BLaER1 (cell line): Measurements from ENCODE around the gene SOHLH1.
A peak's percentile ranks its signal among the peaks of the same experiment; 100 is the strongest.

ENCODE experiments used
- H3K27ac ChIP-seq: shearing (Covaris generic); formaldehyde crosslinking; 2 replicates; pipeline ENCODE4 v1.8.1; 2022
- H3K27me3 ChIP-seq: shearing (Covaris generic); formaldehyde crosslinking; 2 replicates; pipeline ENCODE4 v1.8.1; 2022
- H3K36me3 ChIP-seq: shearing (Covaris generic); formaldehyde crosslinking; 2 replicates; pipeline ENCODE4 v1.8.1; 2022
- H3K4me1 ChIP-seq: shearing (Covaris generic); formaldehyde crosslinking; 2 replicates; pipeline ENCODE4 v1.8.1; 2022
- H3K4me2 ChIP-seq: shearing (Covaris generic); formaldehyde crosslinking; 2 replicates; pipeline ENCODE4 v1.8.1; 2022
- H3K4me3 ChIP-seq: shearing (Covaris generic); formaldehyde crosslinking; 2 replicates; pipeline ENCODE4 v1.8.1; 2022
- H3K9ac ChIP-seq: shearing (Covaris generic); formaldehyde crosslinking; 2 replicates; pipeline ENCODE4 v1.8.1; 2022
- H3K9me3 ChIP-seq: shearing (Covaris generic); formaldehyde crosslinking; 2 replicates; pipeline ENCODE4 v1.8.1; 2022
- H4K20me1 ChIP-seq: shearing (Covaris generic); formaldehyde crosslinking; 2 replicates; pipeline ENCODE4 v1.8.1; 2022
- Cebpa-rat ChIP-seq: shearing (Covaris generic); IDR thresholded peaks from 2 replicates; pipeline ENCODE4 v1.8.1; 2022

Gene SOHLH1

DNA sequence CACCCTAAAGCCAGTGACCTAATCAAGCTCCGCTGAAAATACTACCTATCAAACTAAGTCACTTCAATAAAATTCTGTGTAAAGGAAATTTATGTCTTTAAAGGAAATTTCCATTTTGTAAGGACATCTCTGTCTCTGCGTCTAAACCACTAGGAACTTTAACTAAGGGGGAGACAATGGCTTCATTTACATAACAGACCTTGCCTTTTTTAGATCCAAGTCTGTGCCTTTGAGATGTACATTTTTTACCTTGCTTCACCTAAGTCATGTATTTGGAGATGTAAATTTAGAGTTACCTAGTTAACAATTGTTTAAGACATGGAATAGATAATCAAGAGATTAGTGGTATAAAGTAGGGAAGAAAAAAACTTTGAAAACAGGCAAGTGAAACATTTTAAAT, 49.8 kb downstream of the SOHLH1 start:
- H3K4me3 ChIP-seq = no peak overlapping the region

DNA sequence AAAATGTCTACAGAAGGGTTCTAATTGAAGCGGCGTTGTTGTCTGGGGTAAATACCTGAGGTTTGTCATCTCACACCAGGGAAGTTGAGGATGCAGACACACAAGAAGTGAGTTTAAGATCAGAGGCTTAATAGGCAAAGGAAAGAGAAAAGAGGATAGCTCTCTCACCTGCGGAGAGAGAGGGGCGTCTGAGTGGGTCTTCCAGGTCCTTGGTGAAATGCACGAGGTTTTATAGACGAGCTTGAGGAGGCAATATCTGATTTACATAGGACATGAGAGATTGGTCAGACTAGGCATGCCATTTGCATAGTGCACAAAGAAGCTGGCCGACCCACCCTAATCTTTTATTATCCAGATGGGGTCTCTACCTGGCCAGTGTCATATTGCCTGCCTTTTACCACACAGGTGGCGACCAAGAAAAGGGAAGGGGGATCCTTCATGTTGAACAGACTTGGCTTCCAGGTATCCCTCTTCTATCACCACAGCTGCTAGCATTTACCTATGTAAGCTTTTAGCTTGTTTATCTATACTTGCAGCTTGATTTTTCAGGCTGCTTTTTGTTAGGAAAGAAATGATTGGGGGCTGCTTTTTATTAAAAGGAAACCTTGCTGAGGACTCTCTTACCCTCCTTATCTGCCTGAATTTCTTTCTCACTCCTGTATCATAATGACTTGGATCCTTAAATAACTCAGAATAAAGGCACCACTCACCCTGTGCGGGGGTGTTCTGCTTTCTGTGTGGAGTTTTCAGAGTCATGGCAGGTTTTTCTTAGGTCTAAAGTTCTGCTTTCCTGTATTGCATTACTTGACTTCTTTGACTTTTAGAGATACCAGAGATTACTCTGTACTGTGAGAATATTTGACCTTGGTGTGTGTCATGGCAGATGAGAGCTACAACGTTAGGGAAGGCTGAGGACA, 50.5 kb downstream of the SOHLH1 start:
- Histone ChIP-seq H3K4me1 (no peaks in the 10 kb centered on the region), H3K36me3 (no peaks in the 10 kb centered on the region), H3K9ac (no peak overlapping the region), H4K20me1 (no peaks in the 10 kb centered on the region), H3K27ac (no peak overlapping the region), H3K27me3 (no peaks in the 10 kb centered on the region), H3K9me3 (peaks cover 96% of the 10 kb centered on the region), H3K4me3 (no peak overlapping the region), H3K4me2 (no peak overlapping the region)
- TF ChIP-seq Cebpa-rat = no peak

More for the DNA sequence above, 49.8 kb downstream of the SOHLH1 start:
- H3K9ac ChIP-seq = no peak overlapping the region
- H3K9me3 ChIP-seq = peaks cover 96% of the 10 kb centered on the region
- no peak overlapping the region for H3K4me2 ChIP-seq
- no peaks in the 10 kb centered on the region for H3K36me3 ChIP-seq
- H4K20me1 ChIP-seq = no peaks in the 10 kb centered on the region
- H3K27ac ChIP-seq = no peak overlapping the region
- H3K4me1 ChIP-seq = no peaks in the 10 kb centered on the region
- no peaks in the 10 kb centered on the region for H3K27me3 ChIP-seq
- no peak for TF ChIP-seq Cebpa-rat

DNA sequence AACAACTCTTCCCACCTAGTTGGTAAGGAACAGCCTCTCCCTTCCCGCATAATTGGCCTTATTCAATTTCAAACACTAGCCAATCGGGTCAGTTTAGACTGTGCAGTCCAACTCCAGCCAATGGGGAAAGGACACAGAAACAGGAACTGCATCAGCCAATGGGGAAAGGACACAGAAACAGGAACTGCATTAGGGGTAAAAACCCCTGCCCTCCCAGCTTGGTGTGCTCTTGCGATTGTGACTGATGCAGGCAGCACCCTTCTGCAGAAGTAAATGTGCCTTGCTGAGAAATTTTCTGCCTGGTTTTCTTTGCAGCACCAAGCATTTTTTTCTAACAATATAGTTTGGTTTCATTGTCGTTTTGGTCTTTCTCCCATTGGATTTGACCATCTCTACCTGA, 51.4 kb downstream of the SOHLH1 start:
- peaks cover 92% of the 10 kb centered on the region for H3K9me3 ChIP-seq
- no peak overlapping the region for H3K4me2 ChIP-seq
- 0 out of 2 replicates have a peak, but pooled peaks cover 2% of the 10 kb centered on the region for H3K4me1 ChIP-seq
- H3K9ac ChIP-seq = no peak overlapping the region
- no peaks in the 10 kb centered on the region for H3K36me3 ChIP-seq
- 0 out of 2 replicates have a peak overlapping the region, but pooled peaks have one; percentile 8 for H3K4me3 ChIP-seq
- no peaks in the 10 kb centered on the region for H3K27me3 ChIP-seq
- H4K20me1 ChIP-seq = no peaks in the 10 kb centered on the region
- no peak for TF ChIP-seq Cebpa-rat
- H3K27ac ChIP-seq = no peak overlapping the region

DNA sequence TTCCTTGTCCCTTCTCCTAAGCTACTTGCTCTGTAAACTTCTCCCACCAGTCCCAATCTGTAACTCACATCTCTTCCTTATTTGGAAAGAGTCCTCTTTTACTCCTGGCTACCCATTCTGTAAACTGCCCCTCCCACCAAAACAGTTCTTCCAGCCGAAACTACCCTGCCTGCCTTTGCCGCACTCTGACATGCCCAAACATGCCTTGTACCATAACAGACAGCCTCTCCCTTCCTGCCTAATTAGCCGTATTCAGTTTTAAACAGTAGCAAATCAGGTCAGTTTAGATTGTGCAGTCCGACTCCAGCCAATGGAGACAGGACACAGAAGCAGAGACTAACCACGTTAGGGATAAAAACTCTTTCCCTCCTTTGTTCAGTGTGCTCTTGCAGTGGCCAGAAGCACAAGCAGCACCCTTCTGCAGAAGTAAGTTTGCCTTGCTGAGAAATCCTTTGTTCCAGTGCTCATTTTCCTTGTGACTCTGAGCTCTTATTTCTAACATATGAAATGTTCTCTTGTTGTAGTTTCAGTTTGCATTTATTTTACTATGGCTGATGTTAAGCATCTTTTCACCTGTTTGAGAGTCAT, 54.6 kb downstream of the SOHLH1 start:
- H3K4me2 ChIP-seq = no peak overlapping the region
- TF ChIP-seq Cebpa-rat = no peak
- H3K4me3 ChIP-seq = no peak overlapping the region
- H4K20me1 ChIP-seq = no peaks in the 10 kb centered on the region
- H3K4me1 ChIP-seq = 0 out of 2 replicates have a peak, but pooled peaks cover 4% of the 10 kb centered on the region
- no peak overlapping the region for H3K9ac ChIP-seq
- H3K9me3 ChIP-seq = peaks cover 65% of the 10 kb centered on the region
- no peak overlapping the region for H3K27ac ChIP-seq
- H3K36me3 ChIP-seq = no peaks in the 10 kb centered on the region
- no peaks in the 10 kb centered on the region for H3K27me3 ChIP-seq
